MM.1S (cell line): Measurements from ENCODE around the gene POP7.

Experiments
- DNase-seq: peaks from one replicate; pipeline ENCODE4 v3.0.0-alpha.2; 2015
- H2AFZ ChIP-seq: fragments of 300-600 bp; sonication (generic); 2 replicates; pipeline ENCODE4 v1.6.0; 2016; ENCODE audit warnings: antibody characterized with exemption, low read length
- H3F3A ChIP-seq: fragments of 300-600 bp; sonication (generic); 2 replicates; pipeline ENCODE4 v1.6.1; 2016; ENCODE audit warnings: mild to moderate bottlenecking, antibody characterized with exemption, low read length, moderate library complexity, mixed read lengths; ENCODE audit not compliant: insufficient read depth
- H3K27ac ChIP-seq: fragments of 300-600 bp; sonication (generic); 2 replicates; pipeline ENCODE4 v1.5.1; 2016; ENCODE audit warnings: mild to moderate bottlenecking, low read length
- H3K27me3 ChIP-seq: fragments of 300-600 bp; sonication (generic); replicated peaks from 2 replicates; pipeline ENCODE4 v1.6.0; 2016; ENCODE audit warnings: low read length; ENCODE audit not compliant: insufficient read depth
- H3K36me3 ChIP-seq: fragments of 300-600 bp; sonication (generic); replicated peaks from 2 replicates; pipeline ENCODE4 v1.6.1; 2016; ENCODE audit warnings: mild to moderate bottlenecking, low read length, mixed read lengths; ENCODE audit not compliant: insufficient read depth
- H3K4me1 ChIP-seq: fragments of 300-600 bp; sonication (generic); 2 replicates; pipeline ENCODE4 v1.6.1; 2016; ENCODE audit warnings: low read length, mixed read lengths
- H3K4me2 ChIP-seq: fragments of 300-600 bp; sonication (generic); 2 replicates; pipeline ENCODE4 v1.6.0; 2016; ENCODE audit warnings: low read depth, low read length
- H3K4me3 ChIP-seq: fragments of 300-600 bp; sonication (generic); 2 replicates; pipeline ENCODE4 v1.5.1; 2016; ENCODE audit warnings: low read length, mixed read lengths
- H3K79me2 ChIP-seq: fragments of 300-600 bp; sonication (generic); 2 replicates; pipeline ENCODE4 v1.6.1; 2016; ENCODE audit warnings: mixed run types, low read length, mixed read lengths
- H3K9ac ChIP-seq: fragments of 300-600 bp; sonication (generic); 2 replicates; pipeline ENCODE4 v1.6.1; 2016; ENCODE audit warnings: low read length, mixed read lengths
- H3K9me2 ChIP-seq: fragments of 300-600 bp; sonication (generic); replicated peaks from 2 replicates; pipeline ENCODE4 v1.6.1; 2016; ENCODE audit warnings: mild to moderate bottlenecking, low read length, mixed read lengths; ENCODE audit not compliant: insufficient read depth
- H3K9me3 ChIP-seq: fragments of 300-600 bp; sonication (generic); replicated peaks from 2 replicates; pipeline ENCODE4 v1.6.1; 2016; ENCODE audit warnings: mild to moderate bottlenecking, low read length, mixed read lengths; ENCODE audit not compliant: insufficient read depth
- H4K20me1 ChIP-seq: fragments of 300-600 bp; sonication (generic); 2 replicates; pipeline ENCODE4 v1.6.1; 2016; ENCODE audit warnings: mild to moderate bottlenecking, low read length, moderate library complexity, mixed read lengths; ENCODE audit not compliant: insufficient read depth
- CTCF ChIP-seq: fragments of 300-600 bp; sonication (generic); IDR thresholded peaks from 2 replicates; pipeline ENCODE4 v1.5.1; 2016; ENCODE audit warnings: antibody characterized with exemption, low read length, mixed read lengths
- EZH2 ChIP-seq: fragments of 300-600 bp; sonication (generic); optimal IDR thresholded peaks from 2 replicates; pipeline ENCODE3; 2017; ENCODE audit warnings: low read depth, mild to moderate bottlenecking, antibody characterized with exemption, low read length, mixed read lengths
- EZH2phosphoT487 ChIP-seq: fragments of 300-600 bp; sonication (generic); IDR thresholded peaks from 2 replicates; pipeline ENCODE4 v1.6.1; 2018; ENCODE audit warnings: antibody characterized with exemption, low read length

Gene POP7

GRCh38 chr7:100676501-100677306 lies 29.2 kb upstream of the POP7 start:
- Histone ChIP-seq H4K20me1 (no peaks in the 10 kb centered on the region), H3K36me3 (no peaks in the 10 kb centered on the region), H3F3A (peaks cover 8% of the 10 kb centered on the region; the same call in 1 of the 2 replicates), H3K27ac (no peak overlapping the region), H3K9me3 (no peaks in the 10 kb centered on the region), H3K27me3 (peaks cover 4% of the 10 kb centered on the region), H2AFZ (no peak overlapping the region), H3K9me2 (no peaks in the 10 kb centered on the region), H3K4me1 (no peaks in the 10 kb centered on the region), H3K4me2 (peak overlapping the region; percentile 51; the same call in 1 of the 2 replicates), H3K4me3 (peak overlapping the region; percentile 65), H3K79me2 (peaks cover 46% of the 10 kb centered on the region), H3K9ac (no peak overlapping the region)
- DNase-seq: no peak
- TF ChIP-seq EZH2 (no peak), CTCF (no peak), EZH2phosphoT487 (no peak)

GRCh38 chr7:100677308-100678267 lies 28.3 kb upstream of the POP7 start:
- Histone ChIP-seq H3K9me2 (no peaks in the 10 kb centered on the region), H3K4me1 (no peaks in the 10 kb centered on the region), H3K27me3 (no peaks in the 10 kb centered on the region), H2AFZ (no peak overlapping the region), H3F3A (peaks cover 8% of the 10 kb centered on the region; the same call in 1 of the 2 replicates), H3K4me3 (no peak overlapping the region), H3K4me2 (no peak overlapping the region), H3K27ac (no peak overlapping the region), H3K36me3 (no peaks in the 10 kb centered on the region), H4K20me1 (no peaks in the 10 kb centered on the region), H3K9me3 (no peaks in the 10 kb centered on the region), H3K79me2 (peaks cover 46% of the 10 kb centered on the region), H3K9ac (no peak overlapping the region)
- no peak for DNase-seq
- no peak for TF ChIP-seq EZH2phosphoT487
- TF ChIP-seq CTCF: no peak
- TF ChIP-seq EZH2: no peak

- DNase-seq: no peak
- no peaks in the 10 kb centered on the region for H3K36me3 ChIP-seq
- H3F3A ChIP-seq: peaks cover 8% of the 10 kb centered on the region; the same call in 1 of the 2 replicates
Measured at GRCh38 chr7:100678291-100678984, 27.5 kb upstream of the POP7 start.

More at GRCh38 chr7:100678291-100678984, 27.5 kb upstream of the POP7 start:
- Histone ChIP-seq H3K4me2 (no peak overlapping the region), H3K4me3 (no peak overlapping the region), H3K27ac (no peak overlapping the region), H3K9me2 (no peaks in the 10 kb centered on the region), H3K27me3 (no peaks in the 10 kb centered on the region), H3K79me2 (peaks cover 46% of the 10 kb centered on the region), H3K9ac (no peak overlapping the region), H2AFZ (no peak overlapping the region), H4K20me1 (no peaks in the 10 kb centered on the region), H3K9me3 (no peaks in the 10 kb centered on the region), H3K4me1 (no peaks in the 10 kb centered on the region)
- TF ChIP-seq EZH2phosphoT487: no peak
